ENCODE data around the gene GAB2.

DNA sequence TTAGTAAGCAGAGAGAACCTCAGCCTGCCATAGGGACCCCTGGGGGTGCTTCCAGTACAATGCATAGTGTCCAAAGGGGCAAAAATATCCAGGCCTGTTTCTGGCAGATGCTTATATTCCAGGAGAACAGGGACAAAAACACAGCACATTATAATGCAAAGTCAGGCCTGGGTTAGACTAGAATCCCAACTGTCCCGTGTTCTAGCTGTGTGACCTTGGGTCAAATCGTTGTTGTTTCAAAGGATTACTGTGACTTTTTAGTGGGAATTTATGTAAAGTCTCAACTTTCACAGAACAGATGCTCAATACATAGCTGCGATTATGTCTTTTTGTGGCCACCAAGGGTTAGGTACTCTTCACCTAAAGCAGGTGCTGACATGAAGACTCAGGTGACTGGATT lies 142.9 kb downstream of the GAB2 start:
- TF ChIP-seq SUZ12 (IDR thresholded peaks at IDR 0.05; ENCODE audit: extremely low read depth, insufficient read depth, insufficient read length) (no peak), YY1 (IDR thresholded peaks at IDR 0.05; ENCODE audit: insufficient read depth, insufficient read length) (no peak)

Data from NT2/D1 (cell line).